ENCODE data around the gene FGD2.

GRCh38 chr6:37033819-37034795, 28.7 kb downstream of the FGD2 start:
- TF ChIP-seq GATA2 (IDR thresholded peaks at IDR 0.05; ENCODE audit: low read depth, low read length) (no peak), GATA3 (IDR thresholded peaks at IDR 0.05; ENCODE audit: low read depth, low read length) (no peak)
